GM12891 (cell line): ENCODE results near the gene ZMYND19.

ENCODE experiments used
- POLR2A ChIP-seq: IDR thresholded peaks from 2 replicates; pipeline ENCODE4 v1.6.1; 2011; ENCODE audit warnings: low read depth, low read length, control low read depth
- POLR2AphosphoS5 ChIP-seq: IDR thresholded peaks from 2 replicates; pipeline ENCODE4 v1.6.1; 2011; ENCODE audit warnings: low read depth, low read length, control low read depth
- SPI1 ChIP-seq: IDR thresholded peaks from 2 replicates; pipeline ENCODE4 v1.6.1; 2011; ENCODE audit warnings: low read depth, low read length, control low read depth
- TAF1 ChIP-seq: IDR thresholded peaks from 2 replicates; pipeline ENCODE4 v1.6.1; 2011; ENCODE audit warnings: low read depth, low read length, control low read depth

GRCh38 chr9:137611623-137612609 is 21.6 kb upstream of the ZMYND19 start:
- TF ChIP-seq TAF1 (no peak), POLR2AphosphoS5 (no peak), POLR2A (no peak), SPI1 (no peak)
